ENCODE measurements around the gene TRIO.

GRCh38 chr5:14261856-14262611 lies 118.9 kb downstream of the TRIO start:
- TF ChIP-seq CTCF (IDR thresholded peaks at IDR 0.05) (no peak), POLR2A (IDR thresholded peaks at IDR 0.05) (no peak)
